HEK293T (cell line): ENCODE data around the gene ACBD7.

Experiments
- CTCF ChIA-PET: fragments of 350-600 bp; formaldehyde crosslinking; extraction: SDS; loops from one replicate; lab custom pipeline; 2021; ENCODE audit warnings: antibody characterized with exemption, inconsistent platforms; lab: Yijun Ruan, JAX
- POLR2A ChIA-PET: fragments of 350-600 bp; formaldehyde crosslinking; extraction: SDS; loops from one replicate; lab custom pipeline; 2020; ENCODE audit warnings: antibody characterized with exemption, inconsistent platforms; lab: Yijun Ruan, JAX
- DNase-seq: peaks from one replicate; pipeline ENCODE4 v3.0.0; 2012; ENCODE audit warnings: mixed read lengths; ENCODE audit errors: extremely low spot score
- ARNT ChIP-seq: fragments of 450-650 bp; IDR thresholded peaks from 2 replicates; pipeline ENCODE4 v1.6.1; 2017; ENCODE audit warnings: mild to moderate bottlenecking
- BHLHE40 ChIP-seq: fragments of 450-650 bp; IDR thresholded peaks from 2 replicates; pipeline ENCODE4 v1.6.1; 2016; ENCODE audit warnings: mild to moderate bottlenecking, moderate library complexity, borderline replicate concordance
- CTBP1 ChIP-seq: fragments of 450-650 bp; IDR thresholded peaks from 2 replicates; pipeline ENCODE4 v1.6.1; 2016; ENCODE audit warnings: borderline replicate concordance
- ELF4 ChIP-seq: fragments of 450-650 bp; IDR thresholded peaks from 2 replicates; pipeline ENCODE4 v1.6.1; 2017; ENCODE audit warnings: antibody characterized with exemption
- FOXA1 ChIP-seq: fragments of 450-650 bp; IDR thresholded peaks from 2 replicates; pipeline ENCODE4 v1.6.1; 2016; ENCODE audit warnings: mild to moderate bottlenecking
- FOXK2 ChIP-seq: fragments of 450-650 bp; IDR thresholded peaks from 2 replicates; pipeline ENCODE4 v1.6.1; 2016; ENCODE audit warnings: mild to moderate bottlenecking
- FOXM1 ChIP-seq: fragments of 450-650 bp; IDR thresholded peaks from 2 replicates; pipeline ENCODE4 v1.6.1; 2017; ENCODE audit warnings: mild to moderate bottlenecking, borderline replicate concordance
- HDGF ChIP-seq: fragments of 450-650 bp; IDR thresholded peaks from 2 replicates; pipeline ENCODE4 v1.6.1; 2017; ENCODE audit warnings: antibody characterized with exemption, borderline replicate concordance
- L3MBTL2 ChIP-seq: fragments of 450-650 bp; conservative IDR thresholded peaks from 2 replicates; pipeline ENCODE4 v1.6.1; 2016; ENCODE audit warnings: mild to moderate bottlenecking
- LEF1 ChIP-seq: fragments of 450-650 bp; IDR thresholded peaks from 2 replicates; pipeline ENCODE4 v1.6.1; 2017; ENCODE audit warnings: mild to moderate bottlenecking, borderline replicate concordance
- NFRKB ChIP-seq: fragments of 450-650 bp; IDR thresholded peaks from 2 replicates; pipeline ENCODE4 v1.6.1; 2016; ENCODE audit warnings: mild to moderate bottlenecking, moderate library complexity
- SP1 ChIP-seq: fragments of 450-650 bp; IDR thresholded peaks from 2 replicates; pipeline ENCODE4 v1.6.1; 2017
- SUZ12 ChIP-seq: fragments of 450-650 bp; IDR thresholded peaks from 2 replicates; pipeline ENCODE4 v1.6.1; 2016; ENCODE audit warnings: mild to moderate bottlenecking
- TARDBP ChIP-seq: fragments of 450-650 bp; IDR thresholded peaks from 2 replicates; pipeline ENCODE4 v1.6.1; 2016
- ZNF384 ChIP-seq: fragments of 450-650 bp; IDR thresholded peaks from 2 replicates; pipeline ENCODE4 v1.6.1; 2016
- TF ChIP-seq, protein P1 (sequence below): fragments of 450-650 bp; IDR thresholded peaks from 2 replicates; pipeline ENCODE4 v1.6.1; 2016

Gene ACBD7

DNA sequence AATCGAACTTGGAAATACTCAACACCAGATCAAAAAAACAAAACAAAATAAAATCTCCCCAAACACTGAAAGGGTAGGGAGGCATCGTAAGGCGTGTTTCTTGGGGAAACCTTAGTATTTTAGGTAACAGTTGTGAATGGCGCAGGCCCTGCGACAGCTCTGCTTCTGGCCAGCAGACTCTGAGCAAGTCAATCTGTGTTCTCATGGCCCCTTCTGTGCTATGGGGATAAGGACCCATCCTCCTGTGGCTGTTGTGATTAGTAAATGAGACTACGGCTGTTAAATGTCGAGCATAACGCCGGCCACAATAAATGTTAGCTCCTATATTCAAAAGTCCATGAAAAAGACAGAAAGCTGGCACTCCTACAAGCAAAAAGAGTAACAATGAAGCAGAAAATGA is 35.6 kb upstream of the ACBD7 start:
- ChIA-PET CTCF (no interaction called here), POLR2A (no interaction called here)
- DNase-seq: no peak
- no peak for TF ChIP-seq L3MBTL2
- no peak for TF ChIP-seq CTBP1
- no peak for TF ChIP-seq ELF4
- TF ChIP-seq ZNF384: no peak
- no peak for TF ChIP-seq FOXM1
- TF ChIP-seq FOXK2: no peak

GRCh38 chr10:15123749-15124184 is 35.2 kb upstream of the ACBD7 start:
- no peak for DNase-seq
- CTCF ChIA-PET: interaction anchor here (0.7 kb wide), 1 partner anchor 25 kb away, joined by 4 read pairs; no protein-coding TSS in a partner anchor
- TF ChIP-seq BHLHE40 (no peak), L3MBTL2 (no peak)
- POLR2A ChIA-PET: no interaction called here

GRCh38 chr10:15122477-15123030 is 34.0 kb upstream of the ACBD7 start:
- TF ChIP-seq L3MBTL2 (no peak), SUZ12 (no peak), NFRKB (no peak), ARNT (no peak)
- TF ChIP-seq, protein P1, sequence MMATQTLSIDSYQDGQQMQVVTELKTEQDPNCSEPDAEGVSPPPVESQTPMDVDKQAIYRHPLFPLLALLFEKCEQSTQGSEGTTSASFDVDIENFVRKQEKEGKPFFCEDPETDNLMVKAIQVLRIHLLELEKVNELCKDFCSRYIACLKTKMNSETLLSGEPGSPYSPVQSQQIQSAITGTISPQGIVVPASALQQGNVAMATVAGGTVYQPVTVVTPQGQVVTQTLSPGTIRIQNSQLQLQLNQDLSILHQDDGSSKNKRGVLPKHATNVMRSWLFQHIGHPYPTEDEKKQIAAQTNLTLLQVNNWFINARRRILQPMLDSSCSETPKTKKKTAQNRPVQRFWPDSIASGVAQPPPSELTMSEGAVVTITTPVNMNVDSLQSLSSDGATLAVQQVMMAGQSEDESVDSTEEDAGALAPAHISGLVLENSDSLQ: no peak
- DNase-seq: no peak
- ChIA-PET POLR2A (no interaction called here), CTCF (no interaction called here)

DNA sequence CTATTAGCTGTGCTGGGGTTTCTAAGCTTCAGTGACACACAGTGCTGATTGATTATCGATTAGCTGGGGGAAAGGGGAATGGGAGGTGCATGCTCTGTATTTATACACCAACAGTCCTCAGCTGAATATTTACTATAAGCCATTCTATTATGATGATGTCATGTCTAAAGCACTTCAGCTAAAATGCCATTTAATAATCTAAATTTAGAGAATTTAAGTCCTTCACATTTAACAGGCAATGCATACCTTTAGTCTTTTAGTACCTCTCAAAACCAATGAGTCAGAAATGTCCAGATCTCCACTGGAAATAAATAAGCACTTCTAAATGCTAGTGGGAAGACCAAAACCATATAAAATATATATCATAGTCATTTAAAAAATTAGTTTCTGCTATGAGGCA is 33.1 kb upstream of the ACBD7 start:
- CTCF ChIA-PET: no interaction called here
- DNase-seq: no peak
- POLR2A ChIA-PET: no interaction called here

GRCh38 chr10:15120523-15120922 is 31.9 kb upstream of the ACBD7 start:
- POLR2A ChIA-PET: no interaction called here

More for the DNA sequence above, 33.1 kb upstream of the ACBD7 start:
- no peak for TF ChIP-seq ARNT
- no peak for TF ChIP-seq FOXA1
- TF ChIP-seq TARDBP: no peak
- TF ChIP-seq BHLHE40: no peak
- no peak for TF ChIP-seq CTBP1
- TF ChIP-seq FOXM1: no peak
- TF ChIP-seq, protein P1: no peak
- no peak for TF ChIP-seq HDGF
- TF ChIP-seq SP1: no peak
- no peak for TF ChIP-seq NFRKB
- TF ChIP-seq ZNF384: no peak
- TF ChIP-seq SUZ12: no peak
- TF ChIP-seq L3MBTL2: no peak
- no peak for TF ChIP-seq FOXK2
- no peak for TF ChIP-seq ELF4

GRCh38 chr10:15118615-15119014 is 30.0 kb upstream of the ACBD7 start:
- CTCF ChIA-PET: no interaction called here
- POLR2A ChIA-PET: no interaction called here
- TF ChIP-seq TARDBP: no peak
- no peak for TF ChIP-seq SP1
- no peak for TF ChIP-seq ZNF384
- no peak for TF ChIP-seq HDGF
- no peak for TF ChIP-seq ELF4
- TF ChIP-seq LEF1: no peak
- no peak for TF ChIP-seq FOXM1
- no peak for TF ChIP-seq FOXA1
- TF ChIP-seq SUZ12: no peak
- TF ChIP-seq L3MBTL2: no peak
- DNase-seq: no peak

More at GRCh38 chr10:15120523-15120922, 31.9 kb upstream of the ACBD7 start:
- no peak for DNase-seq
- CTCF ChIA-PET: no interaction called here
- no peak for TF ChIP-seq FOXM1
- no peak for TF ChIP-seq ARNT
- no peak for TF ChIP-seq ZNF384
- TF ChIP-seq FOXK2: no peak

DNA sequence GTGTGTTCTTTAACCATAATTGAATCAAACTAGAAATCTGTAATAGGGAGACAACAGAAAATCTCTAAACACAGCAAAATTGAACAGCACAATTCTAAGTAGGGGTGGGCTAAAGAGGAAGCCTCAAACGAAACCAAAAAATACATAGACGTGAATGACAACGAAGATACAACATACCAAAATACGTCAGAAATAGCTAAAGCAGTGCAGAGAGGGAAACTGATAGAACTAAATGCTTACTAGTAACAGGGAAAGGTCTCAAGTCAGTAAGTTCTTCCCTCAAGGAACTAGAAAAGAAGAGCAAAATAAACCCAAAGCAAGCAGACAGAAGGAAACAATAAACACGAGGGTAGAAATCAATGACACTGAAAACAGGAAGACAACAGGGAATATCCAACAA is 27.6 kb upstream of the ACBD7 start:
- ChIA-PET CTCF (no interaction called here), POLR2A (no interaction called here)
- DNase-seq: no peak
- no peak for TF ChIP-seq NFRKB
- no peak for TF ChIP-seq TARDBP
- TF ChIP-seq, protein P1: no peak
- TF ChIP-seq CTBP1: no peak
- TF ChIP-seq FOXM1: no peak
- TF ChIP-seq HDGF: no peak
- TF ChIP-seq FOXA1: no peak
- TF ChIP-seq ELF4: no peak
- no peak for TF ChIP-seq FOXK2
- TF ChIP-seq SP1: no peak
- no peak for TF ChIP-seq SUZ12
- no peak for TF ChIP-seq LEF1
- TF ChIP-seq ARNT: no peak
- no peak for TF ChIP-seq ZNF384
- no peak for TF ChIP-seq L3MBTL2
- TF ChIP-seq BHLHE40: no peak
